Peyer's patch (tissue), 4 donors: Measurements from ENCODE around the gene MTLN.
"Not testable (repeated sequence)": the region's sequence is repeated elsewhere in the genome, so short reads cannot be mapped to it uniquely, and the experiment has no call there.

Experiments used
- POLR2A ChIP-seq, 2 donors: fragments of 450-650 bp; IDR thresholded peaks; one replicate each; pipeline ENCODE4 v1.5.1; 2017; ENCODE audit warnings: antibody characterized with exemption in 2 of 2, mild to moderate bottlenecking in 2 of 2, moderate library complexity in 2 of 2
- TF ChIP-seq, protein P1 (sequence below), 6 experiments: fragments of 450-650 bp in 4 of 6; fragments of 200-600 bp in 2 of 6; sonication (generic) in 1 of 6; IDR thresholded peaks; one replicate each; pipeline ENCODE4 v1.5.1; 2017 to 2019; ENCODE audit warnings: antibody characterized with exemption in 6 of 6, mild to moderate bottlenecking in 3 of 6, moderate library complexity in 1 of 6

DNA sequence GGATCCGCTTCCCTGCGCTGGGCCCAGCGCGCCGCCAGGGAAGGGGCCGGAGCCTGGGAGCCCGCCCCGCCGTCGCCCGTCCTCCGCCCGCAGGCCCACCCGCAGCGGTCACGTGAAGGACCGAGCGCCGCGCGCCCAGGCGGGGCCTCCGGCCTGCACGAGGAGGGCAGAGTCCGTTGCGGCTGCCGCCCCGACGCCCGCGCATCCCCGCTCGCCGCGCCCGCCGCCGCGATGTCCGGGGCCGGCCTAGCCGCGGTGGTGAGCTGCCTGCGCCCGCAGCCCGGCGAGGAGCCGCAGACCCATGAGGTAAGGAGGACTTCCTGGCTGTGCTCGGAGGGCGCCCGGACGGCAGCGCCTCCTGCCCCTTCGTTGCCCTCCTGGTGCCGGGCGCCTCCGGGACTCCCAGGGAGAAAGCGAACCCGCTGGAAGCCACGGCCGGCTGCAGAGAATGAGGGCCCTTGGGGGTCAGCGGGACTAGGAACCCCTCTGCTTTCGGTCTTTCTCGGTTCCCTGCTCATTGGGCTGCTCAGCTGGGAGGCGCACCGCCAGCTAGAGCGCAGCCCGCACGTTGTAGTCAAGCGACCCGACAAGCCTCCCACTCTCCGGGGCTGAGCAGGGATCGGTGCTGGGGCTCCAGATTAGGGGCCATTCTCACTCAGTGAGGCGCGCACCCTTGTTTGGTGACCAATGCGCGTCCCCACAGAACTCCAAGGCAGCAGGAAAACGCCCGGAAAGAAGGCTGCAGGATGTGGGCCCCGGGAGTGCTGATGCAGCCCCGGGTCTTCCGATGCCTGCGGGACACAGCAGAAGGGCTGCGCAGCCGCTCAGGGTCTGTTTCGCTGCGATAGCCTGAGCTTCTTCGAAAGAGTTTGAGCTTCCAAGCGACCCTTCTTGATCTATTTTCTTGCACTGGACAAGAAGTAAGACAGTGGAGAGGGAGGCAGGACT, 33.4 kb upstream of the MTLN start:
- TF ChIP-seq, protein P1, sequence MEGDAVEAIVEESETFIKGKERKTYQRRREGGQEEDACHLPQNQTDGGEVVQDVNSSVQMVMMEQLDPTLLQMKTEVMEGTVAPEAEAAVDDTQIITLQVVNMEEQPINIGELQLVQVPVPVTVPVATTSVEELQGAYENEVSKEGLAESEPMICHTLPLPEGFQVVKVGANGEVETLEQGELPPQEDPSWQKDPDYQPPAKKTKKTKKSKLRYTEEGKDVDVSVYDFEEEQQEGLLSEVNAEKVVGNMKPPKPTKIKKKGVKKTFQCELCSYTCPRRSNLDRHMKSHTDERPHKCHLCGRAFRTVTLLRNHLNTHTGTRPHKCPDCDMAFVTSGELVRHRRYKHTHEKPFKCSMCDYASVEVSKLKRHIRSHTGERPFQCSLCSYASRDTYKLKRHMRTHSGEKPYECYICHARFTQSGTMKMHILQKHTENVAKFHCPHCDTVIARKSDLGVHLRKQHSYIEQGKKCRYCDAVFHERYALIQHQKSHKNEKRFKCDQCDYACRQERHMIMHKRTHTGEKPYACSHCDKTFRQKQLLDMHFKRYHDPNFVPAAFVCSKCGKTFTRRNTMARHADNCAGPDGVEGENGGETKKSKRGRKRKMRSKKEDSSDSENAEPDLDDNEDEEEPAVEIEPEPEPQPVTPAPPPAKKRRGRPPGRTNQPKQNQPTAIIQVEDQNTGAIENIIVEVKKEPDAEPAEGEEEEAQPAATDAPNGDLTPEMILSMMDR (IDR thresholded peaks at IDR 0.05) = not testable (repeated sequence)
- not testable (repeated sequence) for TF ChIP-seq POLR2A (IDR thresholded peaks at IDR 0.05)
